Measurements from ENCODE around the gene PYY. TPM values are rescaled to one million over a fixed set of nuclear protein-coding genes. Genes with fewer than 3 reads are reported as not detected.

Gene PYY
- total and polyA plus RNA-seq, 10 of the 15 experiments (the other 5 are each of a cell fraction or from before 2014, with no cell fraction given), result 0.07 to 0.18 TPM; not detected in 8

- no peak overlapping the region for H3K9ac ChIP-seq (ENCODE audit: control insufficient read depth, insufficient read depth, low read length)
- no peak for FAIRE-seq
- CTCF ChIA-PET, result no interaction called here
These were observed 2.5 kb upstream of the PYY start for GRCh38 chr17:43956222-43956621.

More at GRCh38 chr17:43956222-43956621, 2.5 kb upstream of the PYY start:
- DNase-seq (ENCODE audit: low read depth, low spot score) (no peak), ATAC-seq (no peak)
- H3K4me1 ChIP-seq (ENCODE audit: control insufficient read depth, insufficient read depth, low read length), result no peaks in the 10 kb centered on the region
- H2AFZ ChIP-seq (ENCODE audit: control insufficient read depth, low read depth, low read length), result no peak overlapping the region
- H3K9me3 ChIP-seq (replicated peaks; ENCODE audit: control insufficient read depth, insufficient read depth, low read length), result no peaks in the 10 kb centered on the region
- TF ChIP-seq FOS (IDR thresholded peaks at IDR 0.05; ENCODE audit: borderline replicate concordance, extremely low read depth, insufficient read length) (no peak), STAT1 (conservative IDR thresholded peaks at IDR 0.05) (no peak), GABPA (IDR thresholded peaks at IDR 0.05; ENCODE audit: low read depth) (no peak), HDAC2 (IDR thresholded peaks at IDR 0.05) (no peak), CHD1 (IDR thresholded peaks at IDR 0.05; ENCODE audit: low read depth, low read length) (no peak), IKZF2 (IDR thresholded peaks at IDR 0.05) (no peak), USF1 (IDR thresholded peaks at IDR 0.05; ENCODE audit: borderline replicate concordance, extremely low read length, insufficient read depth, low read depth, low read length) (no peak), DPF2 (IDR thresholded peaks at IDR 0.05) (no peak), KDM1A (IDR thresholded peaks at IDR 0.05; ENCODE audit: borderline replicate concordance) (no peak), ZNF24 (IDR thresholded peaks at IDR 0.05) (no peak), MXI1 (IDR thresholded peaks at IDR 0.05; ENCODE audit: low read depth, low read length) (no peak), FOXK2 (IDR thresholded peaks at IDR 0.05) (no peak), CBX5 (IDR thresholded peaks at IDR 0.05; ENCODE audit: low read depth) (no peak), MAX (IDR thresholded peaks at IDR 0.05; ENCODE audit: low read depth, low read length) (no peak), USF2 (IDR thresholded peaks at IDR 0.05; ENCODE audit: borderline replicate concordance, low read depth, low read length) (no peak), SPI1 (IDR thresholded peaks at IDR 0.05; ENCODE audit: borderline replicate concordance, insufficient read depth, low read depth, low read length) (no peak), BCL11A (IDR thresholded peaks at IDR 0.05; ENCODE audit: low read depth, low read length) (no peak), KAT2A (conservative IDR thresholded peaks at IDR 0.05; ENCODE audit: control insufficient read depth, low read depth, low read length) (no peak), BHLHE40 (IDR thresholded peaks at IDR 0.05; ENCODE audit: borderline replicate concordance in 1 of 2, low read depth in 2 of 2, low read length in 1 of 2) (no peak)
- TF ChIP-seq, protein P1, sequence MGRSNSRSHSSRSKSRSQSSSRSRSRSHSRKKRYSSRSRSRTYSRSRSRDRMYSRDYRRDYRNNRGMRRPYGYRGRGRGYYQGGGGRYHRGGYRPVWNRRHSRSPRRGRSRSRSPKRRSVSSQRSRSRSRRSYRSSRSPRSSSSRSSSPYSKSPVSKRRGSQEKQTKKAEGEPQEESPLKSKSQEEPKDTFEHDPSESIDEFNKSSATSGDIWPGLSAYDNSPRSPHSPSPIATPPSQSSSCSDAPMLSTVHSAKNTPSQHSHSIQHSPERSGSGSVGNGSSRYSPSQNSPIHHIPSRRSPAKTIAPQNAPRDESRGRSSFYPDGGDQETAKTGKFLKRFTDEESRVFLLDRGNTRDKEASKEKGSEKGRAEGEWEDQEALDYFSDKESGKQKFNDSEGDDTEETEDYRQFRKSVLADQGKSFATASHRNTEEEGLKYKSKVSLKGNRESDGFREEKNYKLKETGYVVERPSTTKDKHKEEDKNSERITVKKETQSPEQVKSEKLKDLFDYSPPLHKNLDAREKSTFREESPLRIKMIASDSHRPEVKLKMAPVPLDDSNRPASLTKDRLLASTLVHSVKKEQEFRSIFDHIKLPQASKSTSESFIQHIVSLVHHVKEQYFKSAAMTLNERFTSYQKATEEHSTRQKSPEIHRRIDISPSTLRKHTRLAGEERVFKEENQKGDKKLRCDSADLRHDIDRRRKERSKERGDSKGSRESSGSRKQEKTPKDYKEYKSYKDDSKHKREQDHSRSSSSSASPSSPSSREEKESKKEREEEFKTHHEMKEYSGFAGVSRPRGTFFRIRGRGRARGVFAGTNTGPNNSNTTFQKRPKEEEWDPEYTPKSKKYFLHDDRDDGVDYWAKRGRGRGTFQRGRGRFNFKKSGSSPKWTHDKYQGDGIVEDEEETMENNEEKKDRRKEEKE (IDR thresholded peaks at IDR 0.05), result no peak
- SMC1A ChIA-PET (ENCODE audit: uncharacterized antibody, unreplicated experiment), result interaction anchor here (1.2 kb wide), 1 partner anchor 13 kb away, joined by 4 read pairs; no protein-coding TSS in a partner anchor
- H3K79me2 ChIP-seq (ENCODE audit: control insufficient read depth, insufficient read depth, low read length), result no peaks in the 10 kb centered on the region
- BruUV-seq (replicated peaks), result no TSS peak
- in situ Hi-C loops (cut with MboI), result no loop called here
- POLR2A ChIA-PET, result interaction anchor here (0.5 kb wide), 1 partner anchor 85 kb away, joined by 3 read pairs; no protein-coding TSS in a partner anchor
- no peak overlapping the region for H3K27ac ChIP-seq (ENCODE audit: control insufficient read depth, insufficient read depth)
- H3K4me2 ChIP-seq (ENCODE audit: control insufficient read depth, insufficient read depth), result no peak overlapping the region
- no peak overlapping the region for H3K4me3 ChIP-seq
- H4K20me1 ChIP-seq (ENCODE audit: control insufficient read depth, insufficient read depth), result no peaks in the 10 kb centered on the region
- RAD21 ChIA-PET (ENCODE audit: unreplicated experiment), result no interaction called here
- H3K36me3 ChIP-seq (ENCODE audit: control insufficient read depth in 2 of 2, insufficient read depth in 2 of 2, low read length in 1 of 2), result no peaks in the 10 kb centered on the region
- intact Hi-C loops (cut with micrococcal nuclease; ENCODE audit: unreplicated experiment), result no loop called here
- 58% methylated on average over 8 of the region's 8 CpGs for WGBS (ENCODE audit: insufficient coverage, insufficient replicate concordance, low lambda C conversion rate, missing lambda C conversion rate)
- H3K27me3 ChIP-seq (replicated peaks in 1 of 2; ENCODE audit: control insufficient read depth in 2 of 2, insufficient read depth in 2 of 2, low read length in 1 of 2), result peaks cover 0 to 5% of the 10 kb centered on the region in 2 experiments; a peak in 2 of 4 replicates

Measured in GM12878 (cell line).